ENCODE data around the gene FBXL15.

The FBXL15 gene

GRCh38 chr10:102398172-102399020, 22.2 kb upstream of the FBXL15 start:
- DNase-seq, result no peak

DNA sequence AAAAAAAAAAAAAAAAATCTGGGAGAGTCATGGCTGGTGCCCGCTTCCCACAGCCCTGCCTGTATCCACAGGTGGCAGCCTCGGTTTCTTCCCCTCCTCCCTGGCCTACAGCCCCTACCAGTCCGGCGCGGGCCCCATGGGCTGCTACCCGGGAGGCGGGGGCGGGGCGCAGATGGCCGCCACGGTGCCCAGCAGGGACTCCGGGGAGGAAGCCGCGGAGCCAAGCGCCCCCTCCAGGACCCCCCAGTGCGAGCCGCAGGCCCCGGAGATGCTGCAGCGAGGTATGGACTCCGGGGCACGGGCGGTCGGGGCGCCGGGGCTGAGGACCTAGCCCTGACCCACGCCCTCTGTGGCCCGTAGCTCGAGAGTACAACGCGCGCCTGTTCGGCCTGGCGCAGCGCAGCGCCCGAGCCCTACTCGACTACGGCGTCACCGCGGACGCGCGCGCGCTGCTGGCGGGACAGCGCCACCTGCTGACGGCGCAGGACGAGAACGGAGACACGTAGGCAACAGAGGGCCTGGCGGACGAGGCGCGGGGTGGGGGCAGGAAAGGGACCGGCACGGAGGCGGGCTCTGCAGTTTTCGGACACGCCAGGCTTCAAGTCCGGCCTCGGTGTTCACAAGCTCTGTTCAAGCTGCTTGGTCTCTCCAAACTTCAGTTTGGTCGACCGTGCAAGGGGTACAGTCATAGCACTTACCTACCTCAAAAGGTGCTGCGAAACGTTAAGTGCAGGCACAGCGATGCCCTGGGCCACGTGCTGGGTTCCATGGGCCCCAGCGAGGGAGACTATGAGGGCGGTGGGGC, 21.2 kb upstream of the FBXL15 start:
- peak; percentile 84 for DNase-seq

DNA sequence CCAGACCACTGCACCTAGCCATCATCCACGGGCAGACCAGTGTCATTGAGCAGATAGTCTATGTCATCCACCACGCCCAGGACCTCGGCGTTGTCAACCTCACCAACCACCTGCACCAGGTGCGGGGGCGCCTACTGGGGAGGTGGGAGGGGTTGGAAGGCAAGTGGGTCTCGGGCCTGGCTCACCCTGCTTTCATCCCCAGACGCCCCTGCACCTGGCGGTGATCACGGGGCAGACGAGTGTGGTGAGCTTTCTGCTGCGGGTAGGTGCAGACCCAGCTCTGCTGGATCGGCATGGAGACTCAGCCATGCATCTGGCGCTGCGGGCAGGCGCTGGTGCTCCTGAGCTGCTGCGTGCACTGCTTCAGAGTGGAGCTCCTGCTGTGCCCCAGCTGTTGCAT, 20.6 kb upstream of the FBXL15 start:
- peak; percentile 40 for DNase-seq

DNA sequence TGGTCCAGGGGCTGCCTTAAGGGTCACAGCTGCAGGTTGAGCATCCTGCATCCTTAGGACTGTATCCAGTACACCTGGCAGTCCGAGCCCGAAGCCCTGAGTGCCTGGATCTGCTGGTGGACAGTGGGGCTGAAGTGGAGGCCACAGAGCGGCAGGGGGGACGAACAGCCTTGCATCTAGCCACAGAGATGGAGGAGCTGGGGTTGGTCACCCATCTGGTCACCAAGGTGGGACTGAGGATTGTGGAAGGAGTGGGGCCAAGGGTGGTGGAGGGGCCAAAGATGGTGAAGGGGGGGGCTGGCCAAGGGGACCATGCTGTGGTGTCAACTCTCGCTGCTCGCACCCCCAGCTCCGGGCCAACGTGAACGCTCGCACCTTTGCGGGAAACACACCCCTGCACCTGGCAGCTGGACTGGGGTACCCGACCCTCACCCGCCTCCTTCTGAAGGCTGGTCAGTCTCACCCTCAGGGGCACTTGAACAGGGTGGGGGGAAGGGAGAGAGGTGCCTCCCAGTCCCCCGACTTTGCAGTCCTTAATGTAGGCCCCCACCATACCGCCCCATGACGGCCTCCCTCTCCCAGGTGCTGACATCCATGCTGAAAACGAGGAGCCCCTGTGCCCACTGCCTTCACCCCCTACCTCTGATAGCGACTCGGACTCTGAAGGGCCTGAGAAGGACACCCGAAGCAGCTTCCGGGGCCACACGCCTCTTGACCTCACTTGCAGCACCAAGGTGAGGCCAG, 19.9 kb upstream of the FBXL15 start:
- DNase-seq, result no peak

DNA sequence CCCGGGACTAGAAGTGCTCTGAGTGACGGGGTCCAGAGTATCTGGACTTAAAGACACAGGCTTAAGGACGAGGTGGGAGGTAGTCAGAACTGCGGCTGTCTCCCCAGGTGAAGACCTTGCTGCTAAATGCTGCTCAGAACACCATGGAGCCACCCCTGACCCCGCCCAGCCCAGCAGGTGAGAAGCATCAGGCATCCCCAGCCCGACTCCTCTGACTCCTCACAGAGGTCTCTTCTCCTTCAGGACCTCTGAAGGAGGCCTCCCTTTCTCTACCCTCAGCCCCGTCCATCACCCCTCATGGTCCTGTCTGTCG, 19.3 kb upstream of the FBXL15 start:
- no peak for DNase-seq

- DNase-seq, result no peak
Measured at GRCh38 chr10:102401735-102402511, 18.7 kb upstream of the FBXL15 start.

GRCh38 chr10:102402512-102402896, 18.1 kb upstream of the FBXL15 start:
- no peak for DNase-seq

GRCh38 chr10:102403115-102403514, 17.5 kb upstream of the FBXL15 start:
- DNase-seq, result no peak

GRCh38 chr10:102404361-102405107, 16.1 kb upstream of the FBXL15 start:
- DNase-seq, result no peak

GRCh38 chr10:102405108-102405571, 15.5 kb upstream of the FBXL15 start:
- DNase-seq, result no peak

DNA sequence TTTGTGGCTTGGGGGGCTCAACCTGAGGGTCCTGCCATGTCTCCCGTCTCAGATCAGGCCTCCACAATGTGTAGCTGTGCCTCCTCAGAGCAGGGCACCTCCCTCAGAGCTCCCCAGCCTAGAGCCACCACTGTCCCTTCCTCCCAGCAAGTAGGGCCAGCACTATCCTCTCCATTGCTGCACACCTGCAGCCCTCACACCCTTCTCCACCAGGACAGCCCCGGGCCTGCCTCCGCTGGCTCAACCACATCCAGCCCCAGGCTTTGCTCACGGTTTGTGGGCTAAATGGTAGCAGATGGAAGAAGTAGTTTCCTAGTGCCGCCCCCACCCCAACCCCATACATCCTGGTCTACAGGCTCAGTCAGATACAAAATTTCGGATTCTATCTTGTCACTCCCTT, 15.0 kb upstream of the FBXL15 start:
- DNase-seq, result no peak

DNA sequence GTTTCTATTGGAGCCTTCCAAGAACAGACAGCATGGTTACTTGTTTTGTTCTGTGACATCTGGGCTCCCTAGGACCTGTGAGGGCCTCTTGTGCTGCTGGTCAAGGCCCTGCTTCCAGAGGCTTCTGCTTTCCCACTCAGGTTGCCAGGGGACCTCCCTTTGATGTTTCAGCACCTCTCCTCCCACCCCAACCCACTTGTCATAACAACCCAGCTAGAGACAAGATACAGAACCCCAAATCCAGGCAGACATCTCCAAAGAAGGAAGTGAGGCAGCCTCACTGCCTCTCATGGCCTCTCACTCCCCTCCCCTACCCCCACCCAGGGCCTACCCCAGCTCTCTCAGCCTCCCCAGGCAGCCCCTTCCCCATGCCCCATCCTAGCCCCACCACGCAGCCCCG, 13.8 kb upstream of the FBXL15 start:
- DNase-seq, result no peak

GRCh38 chr10:102407425-102408130, 13.1 kb upstream of the FBXL15 start:
- DNase-seq, result no peak

- no peak for DNase-seq
Measured at GRCh38 chr10:102408131-102408727, 12.4 kb upstream of the FBXL15 start.

DNA sequence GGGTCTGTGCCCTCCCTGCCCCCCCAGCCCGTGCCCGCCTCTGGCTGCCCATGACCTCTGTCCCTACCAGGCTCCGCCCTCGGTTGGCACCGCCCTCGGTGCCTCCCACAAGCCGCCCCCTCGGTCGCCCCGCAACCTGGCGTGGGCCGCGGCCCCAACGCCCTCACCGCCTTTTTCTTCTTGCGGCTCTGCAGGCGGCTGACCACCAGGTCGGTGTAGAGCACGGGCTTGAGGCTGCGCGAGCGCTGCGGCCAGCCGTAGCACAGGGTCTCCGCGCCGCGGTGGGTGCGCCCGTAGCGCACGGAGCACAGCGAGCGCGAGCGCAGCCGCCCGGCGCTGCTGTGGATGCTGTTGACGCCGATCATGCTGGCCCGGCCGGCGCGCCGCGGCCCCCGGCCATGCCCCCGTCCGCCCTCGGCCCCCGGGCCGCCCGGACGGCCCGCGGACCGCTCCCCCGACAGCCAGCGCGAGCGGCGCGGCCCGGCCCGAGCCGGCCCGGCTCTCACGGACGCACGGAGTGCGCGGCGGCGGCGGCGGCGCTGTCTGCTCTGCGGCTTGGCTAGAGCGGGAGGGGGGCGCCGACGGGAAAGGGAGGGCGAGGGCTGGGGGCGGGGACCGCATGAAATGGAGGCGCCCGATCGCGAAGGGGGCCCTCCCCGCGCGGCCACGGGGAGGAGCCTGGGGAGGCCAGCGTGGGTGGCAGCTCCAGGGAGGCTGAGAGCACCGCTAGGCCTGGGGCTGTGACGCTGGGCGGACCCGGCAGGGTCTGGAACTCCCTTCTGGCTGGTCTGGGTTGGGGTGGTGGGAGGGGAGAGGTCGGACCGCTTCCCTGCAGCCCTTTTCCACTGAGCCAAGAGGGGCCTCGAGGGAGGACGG, 11.7 kb upstream of the FBXL15 start:
- peak; percentile 60 for DNase-seq

DNA sequence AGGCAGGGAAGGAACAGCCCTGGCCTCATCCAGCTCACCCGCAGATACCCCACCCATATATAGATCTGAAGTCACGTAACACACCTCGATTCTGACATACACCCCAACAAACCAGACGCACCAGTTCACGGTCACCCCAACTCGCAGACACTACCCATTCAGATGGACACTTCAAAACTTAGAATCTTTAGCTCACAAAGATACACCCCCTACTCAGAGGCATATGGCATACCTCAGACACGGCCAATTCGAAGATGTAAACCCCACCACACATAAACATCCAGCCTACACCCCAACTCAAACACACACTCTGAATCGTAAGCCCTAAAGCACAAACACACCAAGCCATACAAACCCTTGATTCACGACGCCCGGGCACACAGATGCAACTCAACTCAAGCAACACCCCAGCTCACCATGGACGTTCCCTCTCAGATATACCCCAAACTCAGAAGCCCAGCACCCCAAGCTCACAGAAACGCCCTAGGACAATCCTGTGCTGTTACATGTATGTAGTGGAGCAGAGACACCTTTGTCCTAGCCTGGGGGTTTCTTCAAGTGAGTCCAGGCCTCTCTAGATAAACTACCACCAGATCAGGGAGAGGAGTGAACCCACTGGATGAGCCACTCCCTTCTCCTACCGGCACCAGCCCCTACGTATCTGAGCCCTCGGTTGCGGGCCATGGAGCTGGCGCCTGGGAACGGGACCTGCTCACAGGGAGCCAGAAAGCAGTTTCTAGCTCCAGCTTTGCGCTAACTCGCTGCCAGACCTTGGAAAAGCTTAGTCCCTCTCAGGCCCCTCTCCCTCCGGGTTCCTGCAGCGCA, 10.8 kb upstream of the FBXL15 start:
- peak; percentile 10 for DNase-seq

DNA sequence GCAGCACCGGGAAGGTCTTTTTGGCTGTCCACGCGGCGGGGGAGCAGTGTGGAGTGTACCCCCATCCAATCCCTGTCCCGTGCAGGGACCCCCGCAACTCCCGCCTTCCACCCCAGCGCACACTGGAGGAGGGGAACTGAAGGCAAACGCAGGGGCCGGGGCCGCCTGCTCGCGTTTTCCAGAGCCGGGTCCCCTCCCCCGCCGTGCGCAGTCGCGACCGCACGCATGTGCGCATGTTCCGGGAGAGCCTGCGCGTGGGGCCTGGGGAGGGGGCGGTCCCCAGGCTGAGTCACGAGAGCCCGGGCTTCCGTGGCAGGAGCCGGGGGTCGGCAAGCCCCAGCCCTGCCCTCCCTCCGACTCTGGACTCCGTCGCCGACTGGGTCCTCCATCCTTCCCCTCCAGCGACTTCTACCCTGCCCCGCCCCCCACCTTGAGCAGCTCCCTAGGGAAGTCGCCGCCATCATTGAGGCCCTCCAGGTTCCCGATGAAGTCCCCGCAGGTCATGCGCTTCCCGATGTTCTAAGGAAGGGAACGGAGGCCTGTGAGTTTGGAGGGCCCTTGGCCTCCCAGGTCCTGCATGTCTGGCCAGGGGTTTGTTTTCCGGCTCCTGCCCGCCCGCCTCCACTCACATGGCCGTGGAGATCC, 10.1 kb upstream of the FBXL15 start:
- DNase-seq, result peak; percentile 13

Measured in NCI-H69 (cell line).